Thyroid gland (tissue), 4 donors: ENCODE data around the gene GCLM.

Source experiments
- POLR2A ChIP-seq, 2 donors: fragments of 450-650 bp; IDR thresholded peaks; one replicate each; pipeline ENCODE4 v1.6.1; 2017; ENCODE audit warnings: antibody characterized with exemption in 2 of 2, mild to moderate bottlenecking in 2 of 2, moderate library complexity in 1 of 2
- TF ChIP-seq, protein P1 (sequence below), 6 experiments: fragments of 200-600 bp in 3 of 6; fragments of 450-650 bp in 3 of 6; sonication (generic) in 3 of 6; IDR thresholded peaks; one replicate each; pipeline ENCODE4 v1.5.1; 2016 to 2019; ENCODE audit warnings: antibody characterized with exemption in 6 of 6, mild to moderate bottlenecking in 2 of 6, inconsistent platforms in 1 of 6, moderate library complexity in 1 of 6

GRCh38 chr1:93888900-93889299, 20.3 kb downstream of the GCLM start:
- TF ChIP-seq, protein P1, sequence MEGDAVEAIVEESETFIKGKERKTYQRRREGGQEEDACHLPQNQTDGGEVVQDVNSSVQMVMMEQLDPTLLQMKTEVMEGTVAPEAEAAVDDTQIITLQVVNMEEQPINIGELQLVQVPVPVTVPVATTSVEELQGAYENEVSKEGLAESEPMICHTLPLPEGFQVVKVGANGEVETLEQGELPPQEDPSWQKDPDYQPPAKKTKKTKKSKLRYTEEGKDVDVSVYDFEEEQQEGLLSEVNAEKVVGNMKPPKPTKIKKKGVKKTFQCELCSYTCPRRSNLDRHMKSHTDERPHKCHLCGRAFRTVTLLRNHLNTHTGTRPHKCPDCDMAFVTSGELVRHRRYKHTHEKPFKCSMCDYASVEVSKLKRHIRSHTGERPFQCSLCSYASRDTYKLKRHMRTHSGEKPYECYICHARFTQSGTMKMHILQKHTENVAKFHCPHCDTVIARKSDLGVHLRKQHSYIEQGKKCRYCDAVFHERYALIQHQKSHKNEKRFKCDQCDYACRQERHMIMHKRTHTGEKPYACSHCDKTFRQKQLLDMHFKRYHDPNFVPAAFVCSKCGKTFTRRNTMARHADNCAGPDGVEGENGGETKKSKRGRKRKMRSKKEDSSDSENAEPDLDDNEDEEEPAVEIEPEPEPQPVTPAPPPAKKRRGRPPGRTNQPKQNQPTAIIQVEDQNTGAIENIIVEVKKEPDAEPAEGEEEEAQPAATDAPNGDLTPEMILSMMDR (IDR thresholded peaks at IDR 0.05): no peak
- no peak for TF ChIP-seq POLR2A (IDR thresholded peaks at IDR 0.05)
